A549 (cell line): ENCODE data around the gene SCYL2. TPM values are rescaled to one million over a fixed set of nuclear protein-coding genes. Genes with fewer than 3 reads are reported as not detected.
A peak's percentile ranks its signal among the peaks of the same experiment; 100 is the strongest.

ENCODE experiments used
- ATAC-seq, 2 experiments: fragments of 200-7000 bp in 1 of 2; fragments of >200 bp in 1 of 2; cut with Nextera tagmentation in 1 of 2; cut with Tn5 transposase in 1 of 2; 3 replicates each; pipeline versions ENCODE4 v1.8.0 to v1.9.1; 2018 to 2020; ENCODE audit warnings: mild to moderate bottlenecking in 1 of 2, moderate library complexity in 1 of 2
- CTCF ChIA-PET: fragments of 300-600 bp; sonication (Branson Sonifier 250); formaldehyde crosslinking; extraction: SDS; loops from one replicate; lab custom pipeline; 2021; ENCODE audit warnings: antibody characterized with exemption, inconsistent platforms; lab: Yijun Ruan, JAX
- POLR2A ChIA-PET: fragments of 350-600 bp; formaldehyde crosslinking; extraction: SDS; loops from one replicate; lab custom pipeline; 2021; ENCODE audit warnings: antibody characterized with exemption, inconsistent platforms; lab: Yijun Ruan, JAX
- DNase-seq, 2 experiments: peaks; one replicate each; pipeline versions ENCODE4 v3.0.0 to v3.0.0-alpha.2; 2011 to 2016; ENCODE audit warnings: low read depth in 1 of 2, low spot score in 1 of 2
- FAIRE-seq: peaks from 2 replicates; lab custom pipeline; 2011; peaks lifted over from hg19 to GRCh38; lab: Jason Lieb, UNC
- H3K27ac ChIP-seq, 2 experiments: fragments of >200 bp; sonication (Bioruptor Twin); formaldehyde crosslinking; 3 replicates each; pipeline ENCODE4 v1.5.1; 2016 to 2017
- H3K4me1 ChIP-seq: fragments of >200 bp; sonication (Bioruptor Twin); formaldehyde crosslinking; 3 replicates; pipeline ENCODE4 v1.6.1; 2016
- H3K4me2 ChIP-seq: fragments of >200 bp; sonication (Bioruptor Twin); formaldehyde crosslinking; 3 replicates; pipeline ENCODE4 v1.6.1; 2016
- H3K4me3 ChIP-seq: fragments of >200 bp; sonication (Bioruptor Twin); formaldehyde crosslinking; 3 replicates; pipeline ENCODE4 v1.5.1; 2016
- H3K9me3 ChIP-seq: fragments of >200 bp; sonication (Bioruptor Twin); formaldehyde crosslinking; 3 replicates; pipeline ENCODE4 v1.6.1; 2016
- BCL3 ChIP-seq: fragments of >200 bp; sonication (Bioruptor Twin); formaldehyde crosslinking; IDR thresholded peaks from 3 replicates; pipeline ENCODE4 v1.6.1; 2016
- CHD2 ChIP-seq: fragments of 150-350 bp; IDR thresholded peaks from 2 replicates; pipeline ENCODE4 v1.6.1; 2014; ENCODE audit warnings: low read length; ENCODE audit not compliant: partially characterized antibody
- CTCF ChIP-seq: fragments of >200 bp; sonication (Bioruptor Twin); formaldehyde crosslinking; IDR thresholded peaks from 3 replicates; pipeline ENCODE4 v1.5.1; 2016
- EHF ChIP-seq: fragments of 250-450 bp; sonication (Bioruptor Pico); IDR thresholded peaks from 2 replicates; pipeline ENCODE4 v1.5.0; 2020; ENCODE audit warnings: mild to moderate bottlenecking
- EHMT2 ChIP-seq: fragments of 200-600 bp; sonication (generic); IDR thresholded peaks from 2 replicates; pipeline ENCODE4 v1.6.1; 2016; ENCODE audit warnings: antibody characterized with exemption, low read depth, mild to moderate bottlenecking, moderate library complexity
- ELK1 ChIP-seq: fragments of 150-350 bp; IDR thresholded peaks from 2 replicates; pipeline ENCODE4 v1.6.1; 2014; ENCODE audit warnings: low read depth, mild to moderate bottlenecking, low read length
- EP300 ChIP-seq, 2 experiments: fragments of >200 bp; sonication (Bioruptor Twin); formaldehyde crosslinking; IDR thresholded peaks; 2 replicates in 1 of 2; 3 replicates in 1 of 2; pipeline ENCODE4 v1.6.1; 2016 to 2017
- ESRRA ChIP-seq: fragments of 150-350 bp; IDR thresholded peaks from 2 replicates; pipeline ENCODE4 v1.6.1; 2014; ENCODE audit warnings: mild to moderate bottlenecking, low read length, borderline replicate concordance
- FOSL2 ChIP-seq, 2 experiments: fragments of 450-650 bp in 1 of 2; fragments of >200 bp in 1 of 2; sonication (Bioruptor Twin) in 1 of 2; formaldehyde crosslinking; IDR thresholded peaks; 2 replicates each; pipeline versions ENCODE4 v1.5.0 to v1.6.1; 2016 to 2020; ENCODE audit warnings: mild to moderate bottlenecking in 1 of 2, moderate library complexity in 1 of 2
- GATA3 ChIP-seq: IDR thresholded peaks from 2 replicates; pipeline ENCODE4 v1.6.1; 2012; ENCODE audit warnings: borderline replicate concordance
- HEYL ChIP-seq: fragments of 250-450 bp; sonication (Bioruptor Pico); IDR thresholded peaks from 2 replicates; pipeline ENCODE4 v1.8.0; 2021; ENCODE audit warnings: mild to moderate bottlenecking, moderate library complexity
- KDM1A ChIP-seq: fragments of 200-600 bp; sonication (generic); IDR thresholded peaks from 2 replicates; pipeline ENCODE4 v1.6.1; 2016; ENCODE audit warnings: low read depth, mild to moderate bottlenecking
- PBX3 ChIP-seq: IDR thresholded peaks from 2 replicates; pipeline ENCODE4 v1.6.1; 2012
- POLR2AphosphoS2 ChIP-seq: conservative IDR thresholded peaks from 2 replicates; pipeline ENCODE4 v1.6.1; 2012; ENCODE audit warnings: low read length, improper control_type of control experiment, inconsistent platforms
- RARB ChIP-seq: fragments of 250-450 bp; sonication (Bioruptor Pico); IDR thresholded peaks from 2 replicates; pipeline ENCODE4 v1.8.0; 2021; ENCODE audit warnings: mild to moderate bottlenecking, moderate library complexity
- RNF2 ChIP-seq: fragments of 200-600 bp; sonication (generic); IDR thresholded peaks from 2 replicates; pipeline ENCODE4 v1.6.1; 2016; ENCODE audit warnings: low read depth, mild to moderate bottlenecking, antibody characterized with exemption, moderate library complexity, borderline replicate concordance
- USF2 ChIP-seq: fragments of 450-650 bp; IDR thresholded peaks from 2 replicates; pipeline ENCODE4 v1.6.1; 2014; ENCODE audit warnings: antibody characterized with exemption
- ZC3H11A ChIP-seq: fragments of 450-650 bp; IDR thresholded peaks from 2 replicates; pipeline ENCODE4 v1.6.1; 2014; ENCODE audit warnings: antibody characterized with exemption, mild to moderate bottlenecking
- ZFP36 ChIP-seq: fragments of 450-650 bp; IDR thresholded peaks from 2 replicates; pipeline ENCODE4 v1.6.1; 2014; ENCODE audit warnings: borderline replicate concordance; ENCODE audit not compliant: partially characterized antibody
- ZSCAN20 ChIP-seq: fragments of 250-450 bp; sonication (Bioruptor Pico); IDR thresholded peaks from 2 replicates; pipeline ENCODE4 v1.8.0; 2022; ENCODE audit warnings: mild to moderate bottlenecking, moderate library complexity
- WGBS: methylation state at CpG from one replicate; pipeline ENCODE4 v1.1.6; 2017; ENCODE audit errors: missing lambda C conversion rate; 5-methylcytosine and 5-hydroxymethylcytosine counted together
- polyA plus RNA-seq, 4 experiments: library from polyadenylated mRNA; depleted of rRNA in 3 of 4; stranded (reverse); fragments of >200 nt; fragmentation: RNase III in 1 of 4; extraction: RNeasy Plus Mini Kit Qiagen cat#74134 plus additional on column Dnase treatment in 1 of 4; gene quantifications; 2 replicates in 3 of 4; 3 replicates in 1 of 4; pipeline ENCODE4 v1.2.3, GENCODE V29; 2011 to 2017

Gene SCYL2
- polyA plus RNA-seq, 2 of the 4 experiments (the other 2 are of a cell fraction): 21.7 to 51.7 TPM

GRCh38 chr12:100359822-100360221 lies 92.8 kb downstream of the SCYL2 start (continued):
- no peak for TF ChIP-seq ESRRA
- no peak for TF ChIP-seq FOSL2 (IDR thresholded peaks at IDR 0.05)
- TF ChIP-seq FOSL2 (CRISPR knock-in tag; IDR thresholded peaks at IDR 0.05): no peak

GRCh38 chr12:100360450-100360849 lies 93.5 kb downstream of the SCYL2 start:
- Histone ChIP-seq H3K4me2 (no peak overlapping the region), H3K4me3 (no peak overlapping the region), H3K4me1 (0 out of 3 replicates have a peak, but pooled peaks cover 7% of the 10 kb centered on the region), H3K9me3 (no peaks in the 10 kb centered on the region), H3K27ac (no peak overlapping the region)
- POLR2A ChIA-PET: interaction anchor here (0.6 kb wide), 1 partner anchor 132 kb away, joined by 5 read pairs; no protein-coding TSS in a partner anchor
- no peak for FAIRE-seq
- CTCF ChIA-PET: interaction anchor here (1.1 to 2.7 kb wide), 4 partner anchors 10 to 374 kb away, joined by 3 to 13 read pairs (median 4); no protein-coding TSS in a partner anchor
- TF ChIP-seq GATA3 (no peak), ZFP36 (peak; percentile 38)
- no peak for DNase-seq
- no peak for ATAC-seq

GRCh38 chr12:100364324-100364723 lies 97.3 kb downstream of the SCYL2 start:
- POLR2A ChIA-PET: no interaction called here
- CTCF ChIA-PET: interaction anchor here (1.2 to 2.0 kb wide), 2 partner anchors 41 to 191 kb away, joined by 3 to 5 read pairs; no protein-coding TSS in a partner anchor
- DNase-seq (no peak), FAIRE-seq (no peak), ATAC-seq (peak in 1 of 2 experiments; percentile 48; a peak in 2 of 6 replicates)
- TF ChIP-seq KDM1A: no peak
- TF ChIP-seq ZC3H11A: no peak
- no peak for TF ChIP-seq ZSCAN20 (CRISPR knock-in tag)
- TF ChIP-seq HEYL: no peak
- no peak for TF ChIP-seq CHD2
- TF ChIP-seq EHMT2: no peak
- no peak for TF ChIP-seq GATA3
- no peak for TF ChIP-seq RARB (CRISPR knock-in tag)
- no peak for TF ChIP-seq BCL3
- TF ChIP-seq PBX3: no peak
- no peak for TF ChIP-seq EP300 (IDR thresholded peaks at IDR 0.05)
- no peak for TF ChIP-seq EHF (CRISPR knock-in tag)
- TF ChIP-seq USF2: no peak
- no peak for TF ChIP-seq CTCF
- no peak for TF ChIP-seq RNF2
- no peak for TF ChIP-seq ELK1
- TF ChIP-seq POLR2AphosphoS2: no peak
- H3K4me2 ChIP-seq: no peak overlapping the region
- 21% methylated on average over 4 of the region's 4 CpGs for WGBS
- 0 out of 3 replicates have a peak, but pooled peaks cover 7% of the 10 kb centered on the region for H3K4me1 ChIP-seq
- H3K4me3 ChIP-seq: no peak overlapping the region
- H3K9me3 ChIP-seq: no peaks in the 10 kb centered on the region
- no peak overlapping the region for H3K27ac ChIP-seq
